GM23338 (cell line): ENCODE results near the gene EML4. TPM values are rescaled to one million over a fixed set of nuclear protein-coding genes. Genes with fewer than 3 reads are reported as not detected.

Experiments used
- ATAC-seq: fragments of 200-7000 bp; cut with Tn5 transposase; 3 replicates; pipeline ENCODE4 v1.9.1; 2020
- DNase-seq: peaks from one replicate; pipeline ENCODE4 v3.0.0-alpha.2; 2015; ENCODE audit warnings: low spot score
- H2AFZ ChIP-seq: fragments of 200-600 bp; sonication (generic); 2 replicates; pipeline ENCODE4 v1.8.0; 2016; ENCODE audit warnings: antibody characterized with exemption, mild to moderate bottlenecking, moderate library complexity
- H3F3A ChIP-seq: fragments of 200-600 bp; sonication (generic); replicated peaks from 2 replicates; pipeline ENCODE4 v1.8.0; 2017; ENCODE audit warnings: antibody characterized with exemption, mixed run types, low read depth
- H3K27ac ChIP-seq: fragments of 200-600 bp; sonication (generic); 2 replicates; pipeline ENCODE4 v1.6.1; 2016; ENCODE audit warnings: low read depth
- H3K27me3 ChIP-seq: fragments of 200-600 bp; sonication (generic); 2 replicates; pipeline ENCODE4 v1.8.0; 2016; ENCODE audit warnings: mild to moderate bottlenecking, mixed run types, moderate library complexity; ENCODE audit not compliant: insufficient read depth
- H3K36me3 ChIP-seq: fragments of 200-600 bp; sonication (generic); 2 replicates; pipeline ENCODE4 v1.8.0; 2016; ENCODE audit warnings: mild to moderate bottlenecking; ENCODE audit not compliant: insufficient read depth
- H3K4me1 ChIP-seq: fragments of 200-600 bp; sonication (generic); 2 replicates; pipeline ENCODE4 v1.8.0; 2016; ENCODE audit warnings: mild to moderate bottlenecking, moderate library complexity; ENCODE audit not compliant: insufficient read depth
- H3K4me2 ChIP-seq: fragments of 200-600 bp; sonication (generic); 2 replicates; pipeline ENCODE4 v1.7.1; 2017; ENCODE audit warnings: mixed run types
- H3K4me3 ChIP-seq: fragments of 200-600 bp; sonication (generic); 2 replicates; pipeline ENCODE4 v1.6.1; 2016; ENCODE audit warnings: mixed run types
- H3K79me2 ChIP-seq: fragments of 200-600 bp; sonication (generic); replicated peaks from 2 replicates; pipeline ENCODE4 v1.8.0; 2017; ENCODE audit warnings: mild to moderate bottlenecking; ENCODE audit not compliant: insufficient read depth
- H3K9me2 ChIP-seq: fragments of 200-600 bp; sonication (generic); 2 replicates; pipeline ENCODE4 v1.8.0; 2017; ENCODE audit not compliant: insufficient read depth
- H4K20me1 ChIP-seq: fragments of 200-600 bp; sonication (generic); replicated peaks from 2 replicates; pipeline ENCODE4 v1.8.0; 2017; ENCODE audit warnings: mild to moderate bottlenecking; ENCODE audit not compliant: insufficient read depth
- H3K27ac Mint-ChIP-seq: 2 replicates; pipeline ENCODE4 v1.8.0; 2020; ENCODE audit warnings: inconsistent platforms, mild to moderate bottlenecking, moderate library complexity, mixed read lengths
- H3K27me3 Mint-ChIP-seq: 3 replicates; pipeline ENCODE4 v1.8.0; 2022; ENCODE audit warnings: low read depth, mild to moderate bottlenecking, moderate library complexity, mixed read lengths, inconsistent platforms; ENCODE audit not compliant: insufficient read depth, poor library complexity
- H3K36me3 Mint-ChIP-seq: 3 replicates; pipeline ENCODE4 v1.8.0; 2021; ENCODE audit warnings: low read depth, mild to moderate bottlenecking, inconsistent platforms, moderate library complexity, mixed read lengths
- H3K4me1 Mint-ChIP-seq: 3 replicates; pipeline ENCODE4 v1.8.0; 2020; ENCODE audit warnings: mild to moderate bottlenecking, inconsistent platforms, mixed read lengths
- H3K4me3 Mint-ChIP-seq: 3 replicates; pipeline ENCODE4 v1.8.0; 2021; ENCODE audit warnings: moderate library complexity, mild to moderate bottlenecking, inconsistent platforms, mixed read lengths
- H3K9me3 Mint-ChIP-seq: 3 replicates; pipeline ENCODE4 v1.8.0; 2020; ENCODE audit warnings: moderate library complexity, mild to moderate bottlenecking, inconsistent platforms, mixed read lengths
- NANOG ChIP-seq: IDR thresholded peaks from 2 replicates; pipeline ENCODE4 v1.6.1; 2016; ENCODE audit warnings: antibody characterized with exemption, borderline replicate concordance
- STAT1 ChIP-seq: IDR thresholded peaks from one replicate; pipeline ENCODE4 v1.6.1; 2016; ENCODE audit warnings: antibody characterized with exemption; ENCODE audit not compliant: unreplicated experiment
- ZNF331 ChIP-seq: fragments of 250-450 bp; sonication (Bioruptor Pico); IDR thresholded peaks from 2 replicates; pipeline ENCODE4 v1.5.0; 2020; ENCODE audit warnings: low read depth, mild to moderate bottlenecking, moderate library complexity
- polyA plus RNA-seq: library from polyadenylated mRNA; unstranded; fragments of >200 nt; fragmentation: Nextera tagmentation; extraction: Ambion mirVana; gene quantifications from 2 replicates; pipeline ENCODE4 v1.2.1, GENCODE V29; 2016
- total RNA-seq: library from RNA; depleted of rRNA; stranded (reverse); fragments of >200 nt; shearing (Covaris generic); gene quantifications from 2 replicates; pipeline ENCODE4 v1.2.3, GENCODE V29; 2014
- TF ChIP-seq, protein P1 (sequence below), 2 experiments: fragments of 200-600 bp in 1 of 2; sonication (generic) in 1 of 2; conservative IDR thresholded peaks; 2 replicates each; pipeline versions ENCODE4 v1.5.1 to v1.6.1; 2016 to 2017; ENCODE audit warnings: antibody characterized with exemption in 2 of 2, low read depth in 2 of 2, mild to moderate bottlenecking in 2 of 2, moderate library complexity in 1 of 2
- TF ChIP-seq, protein P2 (sequence below): IDR thresholded peaks from one replicate; pipeline ENCODE4 v1.6.1; 2018; ENCODE audit warnings: antibody characterized with exemption; ENCODE audit not compliant: unreplicated experiment

Gene EML4
- total and polyA plus RNA-seq, 2 experiments from 2014 or later: 65.3 to 115 TPM

DNA sequence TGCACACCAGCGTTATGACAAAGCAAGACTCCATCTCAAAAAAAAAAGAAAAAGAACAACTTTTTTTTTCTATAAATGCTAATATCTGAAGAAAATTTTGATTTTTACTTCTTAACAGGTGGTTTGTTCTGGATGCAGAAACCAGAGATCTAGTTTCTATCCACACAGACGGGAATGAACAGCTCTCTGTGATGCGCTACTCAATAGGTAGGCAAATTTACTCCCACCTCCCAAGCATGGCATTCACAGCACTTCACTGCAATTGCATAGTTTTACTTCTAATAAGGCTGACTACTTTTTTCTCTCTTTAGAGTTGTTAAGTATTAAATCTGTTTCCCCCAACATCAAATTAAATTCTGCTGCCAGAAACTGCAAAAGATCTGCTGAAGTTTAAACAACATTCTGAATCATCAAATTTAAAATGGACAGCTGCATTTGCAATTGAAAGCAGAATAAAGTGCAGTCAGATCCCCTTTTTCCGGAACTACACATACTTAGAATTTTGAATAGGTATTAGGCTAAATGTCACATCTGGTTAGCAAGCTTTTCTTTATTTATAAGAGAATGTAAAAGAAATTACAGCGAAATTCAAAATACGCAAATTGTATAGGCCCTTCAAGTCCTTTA is 146.8 kb downstream of the EML4 start:
- Histone ChIP-seq H3F3A (no peaks in the 10 kb centered on the region), H2AFZ (no peak overlapping the region), H3K36me3 (no peaks in the 10 kb centered on the region), H4K20me1 (no peaks in the 10 kb centered on the region), H3K4me2 (no peak overlapping the region), H3K27me3 (no peaks in the 10 kb centered on the region), H3K27ac (no peak overlapping the region), H3K4me1 (0 out of 2 replicates have a peak, but pooled peaks cover 4% of the 10 kb centered on the region), H3K4me3 (no peak overlapping the region), H3K79me2 (no peaks in the 10 kb centered on the region), H3K9me2 (no peaks in the 10 kb centered on the region)
- no peak overlapping the region for H3K27ac Mint-ChIP-seq
- no peak overlapping the region for H3K4me3 Mint-ChIP-seq
- H3K4me1 Mint-ChIP-seq: 0 out of 3 replicates have a peak, but pooled peaks cover 2% of the 10 kb centered on the region
- TF ChIP-seq NANOG: no peak
- DNase-seq (no peak), ATAC-seq (no peak)
- H3K36me3 Mint-ChIP-seq: peaks cover 32% of the 10 kb centered on the region
- H3K9me3 Mint-ChIP-seq: no peaks in the 10 kb centered on the region
- no peaks in the 10 kb centered on the region for H3K27me3 Mint-ChIP-seq

DNA sequence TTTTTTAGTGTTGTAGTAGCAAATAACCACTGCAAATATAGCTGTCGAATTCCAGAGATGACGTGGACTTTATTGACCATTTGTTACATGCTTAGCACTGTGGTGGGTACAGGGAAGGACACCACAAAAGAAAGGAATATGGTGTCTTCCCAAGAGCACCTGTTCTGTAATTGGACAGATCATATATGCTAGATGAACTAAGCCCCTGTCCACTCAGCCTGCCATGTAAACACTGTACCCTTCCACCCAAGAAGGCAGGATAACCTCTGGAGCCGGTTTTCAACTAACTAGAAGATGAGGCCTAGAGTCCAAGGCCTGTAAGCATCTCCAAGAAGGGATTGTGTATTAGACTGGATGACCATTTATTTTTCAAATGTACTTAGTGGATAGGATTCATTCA is 147.8 kb downstream of the EML4 start:
- Histone ChIP-seq H3K4me2 (no peak overlapping the region), H3K4me3 (no peak overlapping the region), H3K27me3 (no peaks in the 10 kb centered on the region), H3K9me2 (no peaks in the 10 kb centered on the region), H3K79me2 (no peaks in the 10 kb centered on the region), H3K27ac (no peak overlapping the region), H3K4me1 (0 out of 2 replicates have a peak, but pooled peaks cover under 1% of the 10 kb centered on the region), H2AFZ (no peak overlapping the region), H3F3A (no peaks in the 10 kb centered on the region), H3K36me3 (no peaks in the 10 kb centered on the region), H4K20me1 (no peaks in the 10 kb centered on the region)
- DNase-seq (no peak), ATAC-seq (no peak)
- TF ChIP-seq STAT1: no peak
- no peak for TF ChIP-seq ZNF331 (CRISPR knock-in tag)
- Mint-ChIP-seq H3K4me3 (no peak overlapping the region), H3K4me1 (0 out of 3 replicates have a peak, but pooled peaks cover under 1% of the 10 kb centered on the region), H3K27me3 (no peaks in the 10 kb centered on the region), H3K36me3 (peaks cover 38% of the 10 kb centered on the region), H3K9me3 (no peaks in the 10 kb centered on the region), H3K27ac (no peak overlapping the region)

GRCh38 chr2:42317486-42317885 is 148.3 kb downstream of the EML4 start:
- Histone ChIP-seq H2AFZ (no peak overlapping the region), H4K20me1 (no peaks in the 10 kb centered on the region), H3K27me3 (no peaks in the 10 kb centered on the region), H3K4me3 (no peak overlapping the region), H3K9me2 (no peaks in the 10 kb centered on the region), H3F3A (no peaks in the 10 kb centered on the region), H3K27ac (no peak overlapping the region), H3K79me2 (no peaks in the 10 kb centered on the region), H3K4me2 (no peak overlapping the region), H3K4me1 (no peaks in the 10 kb centered on the region), H3K36me3 (no peaks in the 10 kb centered on the region)
- Mint-ChIP-seq H3K27ac (no peak overlapping the region), H3K4me1 (no peaks in the 10 kb centered on the region), H3K36me3 (peaks cover 38% of the 10 kb centered on the region), H3K4me3 (no peak overlapping the region), H3K9me3 (no peaks in the 10 kb centered on the region), H3K27me3 (no peaks in the 10 kb centered on the region)
- ATAC-seq (no peak), DNase-seq (no peak)
- TF ChIP-seq, protein P1, sequence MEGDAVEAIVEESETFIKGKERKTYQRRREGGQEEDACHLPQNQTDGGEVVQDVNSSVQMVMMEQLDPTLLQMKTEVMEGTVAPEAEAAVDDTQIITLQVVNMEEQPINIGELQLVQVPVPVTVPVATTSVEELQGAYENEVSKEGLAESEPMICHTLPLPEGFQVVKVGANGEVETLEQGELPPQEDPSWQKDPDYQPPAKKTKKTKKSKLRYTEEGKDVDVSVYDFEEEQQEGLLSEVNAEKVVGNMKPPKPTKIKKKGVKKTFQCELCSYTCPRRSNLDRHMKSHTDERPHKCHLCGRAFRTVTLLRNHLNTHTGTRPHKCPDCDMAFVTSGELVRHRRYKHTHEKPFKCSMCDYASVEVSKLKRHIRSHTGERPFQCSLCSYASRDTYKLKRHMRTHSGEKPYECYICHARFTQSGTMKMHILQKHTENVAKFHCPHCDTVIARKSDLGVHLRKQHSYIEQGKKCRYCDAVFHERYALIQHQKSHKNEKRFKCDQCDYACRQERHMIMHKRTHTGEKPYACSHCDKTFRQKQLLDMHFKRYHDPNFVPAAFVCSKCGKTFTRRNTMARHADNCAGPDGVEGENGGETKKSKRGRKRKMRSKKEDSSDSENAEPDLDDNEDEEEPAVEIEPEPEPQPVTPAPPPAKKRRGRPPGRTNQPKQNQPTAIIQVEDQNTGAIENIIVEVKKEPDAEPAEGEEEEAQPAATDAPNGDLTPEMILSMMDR (conservative IDR thresholded peaks at IDR 0.05; ENCODE audit: low read depth in 2 of 2): no peak
- TF ChIP-seq, protein P2, sequence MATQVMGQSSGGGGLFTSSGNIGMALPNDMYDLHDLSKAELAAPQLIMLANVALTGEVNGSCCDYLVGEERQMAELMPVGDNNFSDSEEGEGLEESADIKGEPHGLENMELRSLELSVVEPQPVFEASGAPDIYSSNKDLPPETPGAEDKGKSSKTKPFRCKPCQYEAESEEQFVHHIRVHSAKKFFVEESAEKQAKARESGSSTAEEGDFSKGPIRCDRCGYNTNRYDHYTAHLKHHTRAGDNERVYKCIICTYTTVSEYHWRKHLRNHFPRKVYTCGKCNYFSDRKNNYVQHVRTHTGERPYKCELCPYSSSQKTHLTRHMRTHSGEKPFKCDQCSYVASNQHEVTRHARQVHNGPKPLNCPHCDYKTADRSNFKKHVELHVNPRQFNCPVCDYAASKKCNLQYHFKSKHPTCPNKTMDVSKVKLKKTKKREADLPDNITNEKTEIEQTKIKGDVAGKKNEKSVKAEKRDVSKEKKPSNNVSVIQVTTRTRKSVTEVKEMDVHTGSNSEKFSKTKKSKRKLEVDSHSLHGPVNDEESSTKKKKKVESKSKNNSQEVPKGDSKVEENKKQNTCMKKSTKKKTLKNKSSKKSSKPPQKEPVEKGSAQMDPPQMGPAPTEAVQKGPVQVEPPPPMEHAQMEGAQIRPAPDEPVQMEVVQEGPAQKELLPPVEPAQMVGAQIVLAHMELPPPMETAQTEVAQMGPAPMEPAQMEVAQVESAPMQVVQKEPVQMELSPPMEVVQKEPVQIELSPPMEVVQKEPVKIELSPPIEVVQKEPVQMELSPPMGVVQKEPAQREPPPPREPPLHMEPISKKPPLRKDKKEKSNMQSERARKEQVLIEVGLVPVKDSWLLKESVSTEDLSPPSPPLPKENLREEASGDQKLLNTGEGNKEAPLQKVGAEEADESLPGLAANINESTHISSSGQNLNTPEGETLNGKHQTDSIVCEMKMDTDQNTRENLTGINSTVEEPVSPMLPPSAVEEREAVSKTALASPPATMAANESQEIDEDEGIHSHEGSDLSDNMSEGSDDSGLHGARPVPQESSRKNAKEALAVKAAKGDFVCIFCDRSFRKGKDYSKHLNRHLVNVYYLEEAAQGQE: no peak
